Right lobe of liver (tissue), 4 donors: ENCODE results near the gene TAPBPL.

Experiments used
- CTCF ChIP-seq, 4 donors: fragments of 200-600 bp in 3 of 4; fragments of 450-650 bp in 1 of 4; IDR thresholded peaks; one replicate each; pipeline versions ENCODE4 v1.5.1 to v1.8.0; 2016 to 2022; ENCODE audit warnings: antibody characterized with exemption in 4 of 4, mild to moderate bottlenecking in 2 of 4
- POLR2A ChIP-seq: fragments of 450-650 bp; IDR thresholded peaks from one replicate; pipeline ENCODE4 v1.6.1; 2017; ENCODE audit warnings: antibody characterized with exemption, mild to moderate bottlenecking
- donor health status: DM: no; HTN: no; CAD: no.
- donor health status: DM: no; HTN: no; CAD: no.
- donor health status: DM: no; HTN: yes; CAD: no.

GRCh38 chr12:6460751-6461371, 9.0 kb downstream of the TAPBPL start:
- TF ChIP-seq CTCF (IDR thresholded peaks at IDR 0.05) (no peak), POLR2A (no peak)
